Measurements from ENCODE around the gene FDXACB1. TPM values are rescaled to one million over a fixed set of nuclear protein-coding genes. Genes with fewer than 3 reads are reported as not detected.

Gene FDXACB1
- total RNA-seq, 1 donor from 2014 or later: 3.7 TPM

DNA sequence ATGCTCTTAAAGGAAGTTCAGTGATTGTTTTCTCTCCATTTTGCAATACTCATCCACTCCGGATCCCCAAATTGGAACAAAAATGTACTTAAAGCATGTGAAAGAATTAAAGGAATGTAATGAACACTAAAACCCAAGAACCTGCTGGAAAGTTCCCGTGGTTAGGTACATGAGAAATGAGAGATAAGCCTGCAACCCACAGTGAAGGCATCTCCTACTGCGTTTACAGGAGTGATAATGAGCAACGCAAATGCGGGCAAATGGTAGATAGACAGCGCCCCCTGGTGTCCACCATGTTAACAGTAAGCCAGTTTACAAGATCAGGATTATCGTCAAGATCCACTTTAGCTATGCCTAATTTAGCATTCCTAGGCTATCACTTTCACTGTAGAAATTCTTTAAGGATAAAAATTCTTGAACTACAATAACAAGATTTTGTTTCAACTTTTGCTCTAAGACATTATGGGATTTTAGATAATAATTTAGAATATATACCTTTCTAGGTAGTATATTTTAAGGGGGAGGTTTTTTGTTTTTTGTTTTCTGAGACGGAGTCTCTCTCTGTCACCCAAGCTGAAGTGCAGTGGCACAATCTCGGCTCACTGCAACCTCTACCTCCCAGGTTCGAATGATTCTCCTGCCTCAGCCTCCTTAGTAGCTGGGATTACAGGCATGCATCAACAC lies 37.5 kb downstream of the FDXACB1 start:
- TF ChIP-seq, protein P1, sequence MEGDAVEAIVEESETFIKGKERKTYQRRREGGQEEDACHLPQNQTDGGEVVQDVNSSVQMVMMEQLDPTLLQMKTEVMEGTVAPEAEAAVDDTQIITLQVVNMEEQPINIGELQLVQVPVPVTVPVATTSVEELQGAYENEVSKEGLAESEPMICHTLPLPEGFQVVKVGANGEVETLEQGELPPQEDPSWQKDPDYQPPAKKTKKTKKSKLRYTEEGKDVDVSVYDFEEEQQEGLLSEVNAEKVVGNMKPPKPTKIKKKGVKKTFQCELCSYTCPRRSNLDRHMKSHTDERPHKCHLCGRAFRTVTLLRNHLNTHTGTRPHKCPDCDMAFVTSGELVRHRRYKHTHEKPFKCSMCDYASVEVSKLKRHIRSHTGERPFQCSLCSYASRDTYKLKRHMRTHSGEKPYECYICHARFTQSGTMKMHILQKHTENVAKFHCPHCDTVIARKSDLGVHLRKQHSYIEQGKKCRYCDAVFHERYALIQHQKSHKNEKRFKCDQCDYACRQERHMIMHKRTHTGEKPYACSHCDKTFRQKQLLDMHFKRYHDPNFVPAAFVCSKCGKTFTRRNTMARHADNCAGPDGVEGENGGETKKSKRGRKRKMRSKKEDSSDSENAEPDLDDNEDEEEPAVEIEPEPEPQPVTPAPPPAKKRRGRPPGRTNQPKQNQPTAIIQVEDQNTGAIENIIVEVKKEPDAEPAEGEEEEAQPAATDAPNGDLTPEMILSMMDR (IDR thresholded peaks at IDR 0.05; ENCODE audit: insufficient read depth, low read length, poor library complexity, severe bottlenecking): peak; percentile 77
- no peaks in the 10 kb centered on the region for H3K27me3 ChIP-seq (ENCODE audit: control insufficient read depth, insufficient read depth, low read length)
- H3K36me3 ChIP-seq (ENCODE audit: control insufficient read depth, insufficient read depth, low read length): no peaks in the 10 kb centered on the region
- peak; percentile 45 for DNase-seq (ENCODE audit: low read depth)
- no peak overlapping the region for H3K4me3 ChIP-seq (ENCODE audit: low read depth, low read length)

DNA sequence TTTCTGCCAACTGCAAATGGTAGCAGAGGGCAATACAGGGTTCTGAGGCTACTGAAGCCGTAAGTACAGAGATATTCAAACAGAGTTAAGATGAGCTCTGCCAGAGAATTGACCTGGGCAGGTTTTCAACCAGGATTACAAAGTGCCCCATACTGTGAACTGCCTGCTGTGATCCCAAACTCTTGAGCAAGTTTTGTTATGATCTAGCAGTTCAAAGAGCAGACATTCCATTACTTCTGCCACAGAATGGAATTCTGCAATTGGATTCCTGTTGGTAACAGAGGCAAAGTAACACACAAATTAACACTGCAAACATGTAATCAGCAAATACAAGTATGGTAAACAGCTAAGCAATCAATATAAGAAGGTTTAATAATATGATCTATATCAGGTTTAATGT lies 38.8 kb downstream of the FDXACB1 start:
- H3K4me3 ChIP-seq (ENCODE audit: low read depth, low read length): no peak overlapping the region
- no peaks in the 10 kb centered on the region for H3K36me3 ChIP-seq (ENCODE audit: control insufficient read depth, insufficient read depth, low read length)
- no peak for DNase-seq (ENCODE audit: low read depth)
- TF ChIP-seq, protein P1 (IDR thresholded peaks at IDR 0.05; ENCODE audit: insufficient read depth, low read length, poor library complexity, severe bottlenecking): no peak
- H3K27me3 ChIP-seq (ENCODE audit: control insufficient read depth, insufficient read depth, low read length): no peaks in the 10 kb centered on the region

DNA sequence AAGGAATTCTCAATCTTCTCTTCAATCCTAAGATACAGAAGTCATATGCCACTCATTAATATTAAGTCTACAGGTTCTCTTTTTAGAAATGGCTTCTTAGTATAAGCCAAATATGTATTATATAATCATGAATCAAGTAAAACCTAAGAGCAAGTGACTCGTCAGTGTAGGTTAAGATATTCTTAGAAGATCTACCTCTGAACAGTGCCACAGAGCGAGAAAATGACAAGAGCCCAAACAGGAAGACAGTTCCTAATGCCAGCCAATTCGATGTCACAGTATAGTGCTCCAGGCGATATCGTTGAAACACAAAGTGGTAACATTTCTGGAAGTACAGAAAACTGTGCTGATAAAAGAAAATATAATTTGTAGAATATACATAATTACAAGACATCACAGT lies 40.9 kb downstream of the FDXACB1 start:
- TF ChIP-seq, protein P1 (IDR thresholded peaks at IDR 0.05; ENCODE audit: insufficient read depth, low read length, poor library complexity, severe bottlenecking): no peak
- DNase-seq (ENCODE audit: low read depth): no peak
- H3K27me3 ChIP-seq (ENCODE audit: control insufficient read depth, insufficient read depth, low read length): no peaks in the 10 kb centered on the region
- no peaks in the 10 kb centered on the region for H3K36me3 ChIP-seq (ENCODE audit: control insufficient read depth, insufficient read depth, low read length)
- no peak overlapping the region for H3K4me3 ChIP-seq (ENCODE audit: low read depth, low read length)

DNA sequence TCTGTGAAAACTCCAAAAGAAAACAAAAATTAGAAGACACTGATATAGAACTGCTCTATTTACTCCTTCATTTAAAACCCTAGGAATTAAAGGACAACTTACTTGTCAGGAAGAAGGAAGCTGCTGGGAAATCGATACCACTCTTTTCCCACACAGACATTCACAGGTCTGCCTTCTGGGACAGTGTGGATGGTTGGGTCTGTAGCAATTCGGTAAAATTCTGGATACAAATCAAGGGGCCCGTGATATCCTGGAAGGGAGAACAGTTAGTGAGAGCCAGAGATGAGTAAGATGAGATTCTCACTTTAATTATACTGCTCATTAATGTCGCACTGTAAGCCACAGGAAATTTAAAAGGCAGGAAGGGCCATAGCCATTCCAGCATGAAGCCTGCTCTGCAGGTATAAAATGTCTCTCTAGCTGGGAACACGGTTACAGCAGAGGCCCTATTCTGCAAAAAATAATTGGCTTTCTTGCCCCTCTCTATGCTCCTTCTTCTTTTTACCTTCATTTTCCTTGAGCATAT lies 41.5 kb downstream of the FDXACB1 start:
- Histone ChIP-seq H3K36me3 (ENCODE audit: control insufficient read depth, insufficient read depth, low read length) (no peaks in the 10 kb centered on the region), H3K4me3 (ENCODE audit: low read depth, low read length) (no peak overlapping the region), H3K27me3 (ENCODE audit: control insufficient read depth, insufficient read depth, low read length) (no peaks in the 10 kb centered on the region)
- TF ChIP-seq, protein P1 (IDR thresholded peaks at IDR 0.05; ENCODE audit: insufficient read depth, low read length, poor library complexity, severe bottlenecking): no peak
- DNase-seq (ENCODE audit: low read depth): no peak

DNA sequence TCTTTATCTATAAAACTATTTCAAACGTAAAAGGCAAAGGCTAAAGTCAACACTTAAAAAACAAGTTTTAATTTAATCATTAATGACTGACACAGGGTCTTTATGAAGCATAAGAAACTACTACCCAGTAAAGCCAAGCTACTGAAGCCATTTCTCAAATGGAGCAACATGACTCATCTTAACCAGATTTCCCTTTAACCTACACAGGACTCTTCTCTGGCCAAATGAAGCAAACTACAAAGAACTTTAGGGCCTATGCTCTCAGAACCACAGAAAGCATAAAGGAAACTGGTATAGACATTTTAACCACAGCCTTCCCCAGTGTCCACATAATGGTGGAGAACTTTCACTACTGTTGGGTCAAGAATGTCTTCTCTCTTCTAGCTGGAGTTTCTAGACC lies 42.2 kb downstream of the FDXACB1 start:
- Histone ChIP-seq H3K27me3 (ENCODE audit: control insufficient read depth, insufficient read depth, low read length) (no peaks in the 10 kb centered on the region), H3K4me3 (ENCODE audit: low read depth, low read length) (no peak overlapping the region), H3K36me3 (ENCODE audit: control insufficient read depth, insufficient read depth, low read length) (no peaks in the 10 kb centered on the region)
- no peak for DNase-seq (ENCODE audit: low read depth)
- TF ChIP-seq, protein P1 (IDR thresholded peaks at IDR 0.05; ENCODE audit: insufficient read depth, low read length, poor library complexity, severe bottlenecking): no peak

DNA sequence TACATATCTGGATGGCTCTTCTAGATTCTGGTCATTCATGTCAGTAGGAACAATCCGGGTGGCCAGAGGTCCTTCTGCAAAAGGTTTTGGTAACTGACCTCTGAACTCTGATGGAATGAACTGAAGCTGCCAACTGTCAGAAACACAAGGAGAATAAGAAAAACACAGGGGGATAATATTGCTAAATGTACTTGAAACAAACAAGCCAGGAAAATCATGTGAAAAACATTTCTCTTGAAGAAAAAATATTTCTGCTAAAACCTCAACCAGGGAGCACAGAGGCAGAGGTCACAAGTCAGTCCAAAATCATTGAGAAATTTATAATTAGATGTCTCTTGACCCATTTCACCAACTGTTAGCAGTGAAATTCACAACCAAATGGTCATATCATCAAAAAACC lies 42.8 kb downstream of the FDXACB1 start:
- H3K4me3 ChIP-seq (ENCODE audit: low read depth, low read length): no peak overlapping the region
- no peaks in the 10 kb centered on the region for H3K27me3 ChIP-seq (ENCODE audit: control insufficient read depth, insufficient read depth, low read length)
- TF ChIP-seq, protein P1 (IDR thresholded peaks at IDR 0.05; ENCODE audit: insufficient read depth, low read length, poor library complexity, severe bottlenecking): no peak
- no peaks in the 10 kb centered on the region for H3K36me3 ChIP-seq (ENCODE audit: control insufficient read depth, insufficient read depth, low read length)
- DNase-seq (ENCODE audit: low read depth): no peak
